GM19324 (cell line): ENCODE data around the gene EDN1.

ENCODE experiments used
- ATAC-seq: cut with Tn5 transposase; IDR thresholded peaks from one replicate; pipeline ENCODE4 v1.9.1; 2021; ENCODE audit warnings: mild to moderate bottlenecking, moderate library complexity; ENCODE audit not compliant: unreplicated experiment, low FRiP score

EDN1 gene

GRCh38 chr6:12293235-12293930, 3.2 kb downstream of the EDN1 start:
- ATAC-seq = no peak

- no peak for ATAC-seq
Measured at GRCh38 chr6:12293931-12294807, 4.0 kb downstream of the EDN1 start.

- ATAC-seq = no peak
Measured at GRCh38 chr6:12294851-12295536, 4.8 kb downstream of the EDN1 start.

- ATAC-seq = no peak
Measured at GRCh38 chr6:12295558-12296254, 5.5 kb downstream of the EDN1 start.

- no peak for ATAC-seq
Measured at GRCh38 chr6:12296255-12296573, 6.1 kb downstream of the EDN1 start.

- ATAC-seq = no peak
Measured at GRCh38 chr6:12296604-12297003, 6.4 kb downstream of the EDN1 start.

GRCh38 chr6:12297363-12298016, 7.3 kb downstream of the EDN1 start:
- ATAC-seq = no peak

GRCh38 chr6:12298017-12298978, 8.1 kb downstream of the EDN1 start:
- ATAC-seq = no peak

GRCh38 chr6:12298995-12299394, 8.8 kb downstream of the EDN1 start:
- no peak for ATAC-seq

- no peak for ATAC-seq
Measured at GRCh38 chr6:12301018-12301417, 10.9 kb downstream of the EDN1 start.

- ATAC-seq = no peak
Measured at GRCh38 chr6:12304487-12304886, 14.3 kb downstream of the EDN1 start.

GRCh38 chr6:12309070-12309469, 18.9 kb downstream of the EDN1 start:
- ATAC-seq = no peak

GRCh38 chr6:12311106-12311505, 20.9 kb downstream of the EDN1 start:
- ATAC-seq = no peak

- ATAC-seq = no peak
Measured at GRCh38 chr6:12312736-12313135, 22.6 kb downstream of the EDN1 start.

- ATAC-seq = no peak
Measured at GRCh38 chr6:12313306-12313991, 23.3 kb downstream of the EDN1 start.

GRCh38 chr6:12313992-12314589, 23.9 kb downstream of the EDN1 start:
- ATAC-seq = no peak

- no peak for ATAC-seq
Measured at GRCh38 chr6:12314751-12315150, 24.6 kb downstream of the EDN1 start.
